ENCODE results near the gene SPNS1.

DNA sequence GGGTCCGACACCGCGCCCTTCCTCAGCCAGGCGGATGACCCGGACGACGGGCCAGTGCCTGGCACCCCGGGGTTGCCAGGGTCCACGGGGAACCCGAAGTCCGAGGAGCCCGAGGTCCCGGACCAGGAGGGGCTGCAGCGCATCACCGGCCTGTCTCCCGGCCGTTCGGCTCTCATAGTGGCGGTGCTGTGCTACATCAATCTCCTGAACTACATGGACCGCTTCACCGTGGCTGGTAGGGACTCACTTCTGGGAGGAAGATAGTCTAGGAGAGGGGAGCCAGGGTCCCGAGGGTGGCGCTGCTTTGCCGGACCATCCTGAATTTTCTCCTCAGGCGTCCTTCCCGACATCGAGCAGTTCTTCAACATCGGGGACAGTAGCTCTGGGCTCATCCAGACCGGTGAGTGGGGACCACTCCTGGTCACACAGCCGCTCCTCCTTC lies 601 bp downstream of the SPNS1 start:
- TF ChIP-seq, protein P1, sequence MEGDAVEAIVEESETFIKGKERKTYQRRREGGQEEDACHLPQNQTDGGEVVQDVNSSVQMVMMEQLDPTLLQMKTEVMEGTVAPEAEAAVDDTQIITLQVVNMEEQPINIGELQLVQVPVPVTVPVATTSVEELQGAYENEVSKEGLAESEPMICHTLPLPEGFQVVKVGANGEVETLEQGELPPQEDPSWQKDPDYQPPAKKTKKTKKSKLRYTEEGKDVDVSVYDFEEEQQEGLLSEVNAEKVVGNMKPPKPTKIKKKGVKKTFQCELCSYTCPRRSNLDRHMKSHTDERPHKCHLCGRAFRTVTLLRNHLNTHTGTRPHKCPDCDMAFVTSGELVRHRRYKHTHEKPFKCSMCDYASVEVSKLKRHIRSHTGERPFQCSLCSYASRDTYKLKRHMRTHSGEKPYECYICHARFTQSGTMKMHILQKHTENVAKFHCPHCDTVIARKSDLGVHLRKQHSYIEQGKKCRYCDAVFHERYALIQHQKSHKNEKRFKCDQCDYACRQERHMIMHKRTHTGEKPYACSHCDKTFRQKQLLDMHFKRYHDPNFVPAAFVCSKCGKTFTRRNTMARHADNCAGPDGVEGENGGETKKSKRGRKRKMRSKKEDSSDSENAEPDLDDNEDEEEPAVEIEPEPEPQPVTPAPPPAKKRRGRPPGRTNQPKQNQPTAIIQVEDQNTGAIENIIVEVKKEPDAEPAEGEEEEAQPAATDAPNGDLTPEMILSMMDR (IDR thresholded peaks at IDR 0.05; ENCODE audit: low read depth, low read length, missing input control) = no peak
- TF ChIP-seq SP1 (IDR thresholded peaks at IDR 0.05) = no peak
- TF ChIP-seq, protein P2, sequence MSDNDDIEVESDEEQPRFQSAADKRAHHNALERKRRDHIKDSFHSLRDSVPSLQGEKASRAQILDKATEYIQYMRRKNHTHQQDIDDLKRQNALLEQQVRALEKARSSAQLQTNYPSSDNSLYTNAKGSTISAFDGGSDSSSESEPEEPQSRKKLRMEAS (IDR thresholded peaks at IDR 0.05) = no peak
- no peak for TF ChIP-seq YY1 (IDR thresholded peaks at IDR 0.05)
- no peak for TF ChIP-seq RXRA (IDR thresholded peaks at IDR 0.05)

Measured in liver (tissue), 3 donors.